Measurements from ENCODE around the gene MYO15B. TPM values are rescaled to one million over a fixed set of nuclear protein-coding genes. Genes with fewer than 3 reads are reported as not detected.

Gene MYO15B
- 100 to 1,000 TPM; 138 to 515 (median 186) TPM for total RNA-seq
- polyA plus RNA-seq = 10 to 100 TPM; 67.7 to 82.3 (median 68.5) TPM
- long read RNA-seq, donor 1, partial matches to known transcripts = 0 of 2 reads
- long read RNA-seq, donor 1, other reads (novel, unspliced or antisense) = 0 of 2 reads
- long read RNA-seq, donor 2, partial matches to known transcripts = 7 of 11 reads
- long read RNA-seq, donor 2, other reads (novel, unspliced or antisense) = 0 of 11 reads
- long read RNA-seq, donor 3, partial matches to known transcripts = 0 of 4 reads
- long read RNA-seq, donor 3, other reads (novel, unspliced or antisense) = 0 of 4 reads
- long read RNA-seq, donor 4 = 0 reads
- long read RNA-seq, donor 5, partial matches to known transcripts = 0 of 3 reads
- long read RNA-seq, donor 5, other reads (novel, unspliced or antisense) = 0 of 3 reads
- long read RNA-seq, donor 6, partial matches to known transcripts = 19 of 29 reads
- long read RNA-seq, donor 6, other reads (novel, unspliced or antisense) = 8 of 29 reads
- long read RNA-seq, donor 7, partial matches to known transcripts = 0 of 2 reads
- long read RNA-seq, donor 7, other reads (novel, unspliced or antisense) = 0 of 2 reads
- long read RNA-seq, donor 8, partial matches to known transcripts = 0 of 5 reads
- long read RNA-seq, donor 8, other reads (novel, unspliced or antisense) = 0 of 5 reads
- long read RNA-seq, donor 9, partial matches to known transcripts = 0 of 3 reads
- long read RNA-seq, donor 9, other reads (novel, unspliced or antisense) = 0 of 3 reads
- long read RNA-seq, donor 10, partial matches to known transcripts = 0 of 3 reads
- long read RNA-seq, donor 10, other reads (novel, unspliced or antisense) = 0 of 3 reads

- Histone ChIP-seq H3K27me3 (no peaks in the 10 kb centered on the region), H3K4me3 (peak within 1 kb of the TSS; percentile 60 to 68 (median 64)), H3K9me3 (no peaks in the 10 kb centered on the region), H3K36me3 (peaks cover 0 to 7% (median 4%) of the 10 kb centered on the region in 4 donors), H3K27ac (peak within 1 kb of the TSS; percentile 87 to 98 (median 91)), H3K4me1 (peaks cover 24 to 40% (median 32%) of the 10 kb centered on the region in 4 donors)
- no peak for TF ChIP-seq POLR2A (IDR thresholded peaks at IDR 0.05)
- no peak for TF ChIP-seq EP300 (IDR thresholded peaks at IDR 0.05)
- TF ChIP-seq CTCF (IDR thresholded peaks at IDR 0.05) = peak in 4 of 7 experiments; percentile 13 to 34 (median 19)
- TF ChIP-seq POLR2AphosphoS5 (IDR thresholded peaks at IDR 0.05) = peak in 1 of 3 donors; percentile 23
- 4 to 8% (median 7%) methylated on average over 43 to 82 of the region's 82 CpGs for WGBS, 5 donors
- peak; percentile 60 to 90 for DNase-seq
- intact Hi-C loops (cut with DNase I; ENCODE audit: low total_unique reads) = loop anchor here (10.0 kb wide), 1 partner anchor 53 kb away; no protein-coding TSS in a partner anchor
These were observed at the start of gene MYO15B for GRCh38 chr17:75587675-75588595. Gene MYO15B, plus strand, starts transcription at chr17:75587800. Its CDS starts 258 bp downstream, at chr17:75588058.

- DNase-seq = no peak
- 65 to 76% (median 70%) methylated on average over 8 to 13 of the region's 13 CpGs for WGBS, 5 donors
- Histone ChIP-seq H3K4me1 (peaks cover 19 to 81% (median 60%) of the 10 kb centered on the region in 4 donors), H3K4me3 (no peak overlapping the region), H3K27me3 (no peaks in the 10 kb centered on the region), H3K27ac (peak overlapping the region in 2 of 5 donors; percentile 7 to 31), H3K9me3 (no peaks in the 10 kb centered on the region), H3K36me3 (peaks cover 0 to 20% (median 3%) of the 10 kb centered on the region in 4 donors)
- TF ChIP-seq CTCF (IDR thresholded peaks at IDR 0.05) (no peak), EP300 (IDR thresholded peaks at IDR 0.05) (no peak), POLR2A (IDR thresholded peaks at IDR 0.05) (no peak), POLR2AphosphoS5 (IDR thresholded peaks at IDR 0.05) (no peak)
- intact Hi-C loops (cut with DNase I; ENCODE audit: low total_unique reads) = loop anchor here (10.0 kb wide), 1 partner anchor 45 kb away; the partner anchor contains the start of gene MYO15B
These were observed 47.5 kb upstream of the MYO15B start for GRCh38 chr17:75539967-75540729.

DNA sequence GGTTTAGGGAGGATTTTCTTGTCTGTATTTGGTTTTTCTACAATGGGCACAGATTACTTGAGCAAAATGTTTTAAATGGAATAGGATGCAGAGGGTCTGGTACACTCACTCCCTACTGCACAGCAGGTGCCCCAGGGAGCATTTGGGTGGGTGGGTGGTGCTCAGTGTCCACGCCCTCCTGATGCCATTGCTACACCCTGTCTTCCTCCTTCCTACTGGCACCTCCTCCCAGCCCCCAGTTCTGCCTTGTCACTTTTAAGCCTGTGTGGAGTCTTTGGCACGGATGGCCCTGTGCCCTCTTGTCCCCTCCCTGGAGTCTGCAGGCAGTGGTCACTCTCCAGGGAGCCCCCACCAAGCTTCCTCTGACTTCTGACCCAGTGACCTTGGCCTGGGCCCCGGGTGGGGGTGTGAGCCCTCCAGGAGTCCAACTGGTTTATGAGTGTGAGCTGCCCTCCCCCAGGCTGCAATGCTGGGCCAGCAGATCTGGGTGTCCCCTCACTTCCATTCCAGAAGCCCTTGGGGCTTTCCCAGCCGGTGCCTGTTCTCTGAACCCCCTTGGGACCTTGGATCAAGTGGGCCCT, 46.6 kb upstream of the MYO15B start:
- H3K27me3 ChIP-seq = no peaks in the 10 kb centered on the region
- 45 to 62% (median 58%) methylated on average over 4 of the region's 4 CpGs for WGBS, 5 donors
- H3K36me3 ChIP-seq = peaks cover 0 to 20% (median 3%) of the 10 kb centered on the region in 4 donors
- no peaks in the 10 kb centered on the region for H3K9me3 ChIP-seq
- TF ChIP-seq CTCF (IDR thresholded peaks at IDR 0.05) = no peak
- TF ChIP-seq POLR2AphosphoS5 (IDR thresholded peaks at IDR 0.05) = no peak
- no peak for TF ChIP-seq EP300 (IDR thresholded peaks at IDR 0.05)
- no peak for TF ChIP-seq POLR2A (IDR thresholded peaks at IDR 0.05)
- DNase-seq = no peak
- intact Hi-C loops (cut with DNase I; ENCODE audit: low total_unique reads) = no loop called here
- H3K27ac ChIP-seq = peak overlapping the region in 4 of 5 donors; percentile 2 to 42 (median 12)
- H3K4me3 ChIP-seq = no peak overlapping the region
- H3K4me1 ChIP-seq = peaks cover 15 to 81% (median 55%) of the 10 kb centered on the region in 4 donors

Measured in stomach (tissue), 19 donors.